ENCODE measurements around the gene CTNNA3. TPM values are rescaled to one million over a fixed set of nuclear protein-coding genes. Genes with fewer than 3 reads are reported as not detected.

CTNNA3 gene
- total RNA-seq, 2 donors from 2014 or later: 0.37 to 1.1 TPM

DNA sequence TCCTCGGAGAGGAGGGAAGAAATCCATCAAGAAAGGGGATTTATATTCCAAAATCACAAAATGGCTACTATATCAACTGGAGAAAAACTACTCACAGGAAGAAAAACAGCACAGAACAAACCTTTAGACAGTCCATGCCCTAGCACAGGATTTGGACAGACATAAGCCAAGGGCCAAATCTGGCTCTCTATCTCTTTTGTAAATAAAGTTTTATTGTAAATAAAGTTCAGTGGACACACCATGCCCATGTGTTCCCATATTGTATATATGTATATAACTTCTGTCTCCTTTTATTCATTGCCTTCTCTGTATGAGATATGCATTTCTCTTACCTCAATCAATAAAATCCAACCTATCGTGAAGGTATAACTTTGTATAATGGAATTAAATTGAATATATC is 1513.0 kb downstream of the CTNNA3 start:
- no peak for DNase-seq
- TF ChIP-seq, protein P1, sequence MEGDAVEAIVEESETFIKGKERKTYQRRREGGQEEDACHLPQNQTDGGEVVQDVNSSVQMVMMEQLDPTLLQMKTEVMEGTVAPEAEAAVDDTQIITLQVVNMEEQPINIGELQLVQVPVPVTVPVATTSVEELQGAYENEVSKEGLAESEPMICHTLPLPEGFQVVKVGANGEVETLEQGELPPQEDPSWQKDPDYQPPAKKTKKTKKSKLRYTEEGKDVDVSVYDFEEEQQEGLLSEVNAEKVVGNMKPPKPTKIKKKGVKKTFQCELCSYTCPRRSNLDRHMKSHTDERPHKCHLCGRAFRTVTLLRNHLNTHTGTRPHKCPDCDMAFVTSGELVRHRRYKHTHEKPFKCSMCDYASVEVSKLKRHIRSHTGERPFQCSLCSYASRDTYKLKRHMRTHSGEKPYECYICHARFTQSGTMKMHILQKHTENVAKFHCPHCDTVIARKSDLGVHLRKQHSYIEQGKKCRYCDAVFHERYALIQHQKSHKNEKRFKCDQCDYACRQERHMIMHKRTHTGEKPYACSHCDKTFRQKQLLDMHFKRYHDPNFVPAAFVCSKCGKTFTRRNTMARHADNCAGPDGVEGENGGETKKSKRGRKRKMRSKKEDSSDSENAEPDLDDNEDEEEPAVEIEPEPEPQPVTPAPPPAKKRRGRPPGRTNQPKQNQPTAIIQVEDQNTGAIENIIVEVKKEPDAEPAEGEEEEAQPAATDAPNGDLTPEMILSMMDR (IDR thresholded peaks at IDR 0.05): no peak
- Histone ChIP-seq H3K27ac (no peak overlapping the region), H3K27me3 (no peaks in the 10 kb centered on the region), H3K4me3 (no peak overlapping the region), H3K36me3 (no peaks in the 10 kb centered on the region), H3K9me3 (no peaks in the 10 kb centered on the region), H3K9ac (ENCODE audit: low read depth in 2 of 2, low read length in 2 of 2) (no peak overlapping the region), H3K4me1 (no peaks in the 10 kb centered on the region)
- intact Hi-C loops (cut with DNase I): no loop called here

DNA sequence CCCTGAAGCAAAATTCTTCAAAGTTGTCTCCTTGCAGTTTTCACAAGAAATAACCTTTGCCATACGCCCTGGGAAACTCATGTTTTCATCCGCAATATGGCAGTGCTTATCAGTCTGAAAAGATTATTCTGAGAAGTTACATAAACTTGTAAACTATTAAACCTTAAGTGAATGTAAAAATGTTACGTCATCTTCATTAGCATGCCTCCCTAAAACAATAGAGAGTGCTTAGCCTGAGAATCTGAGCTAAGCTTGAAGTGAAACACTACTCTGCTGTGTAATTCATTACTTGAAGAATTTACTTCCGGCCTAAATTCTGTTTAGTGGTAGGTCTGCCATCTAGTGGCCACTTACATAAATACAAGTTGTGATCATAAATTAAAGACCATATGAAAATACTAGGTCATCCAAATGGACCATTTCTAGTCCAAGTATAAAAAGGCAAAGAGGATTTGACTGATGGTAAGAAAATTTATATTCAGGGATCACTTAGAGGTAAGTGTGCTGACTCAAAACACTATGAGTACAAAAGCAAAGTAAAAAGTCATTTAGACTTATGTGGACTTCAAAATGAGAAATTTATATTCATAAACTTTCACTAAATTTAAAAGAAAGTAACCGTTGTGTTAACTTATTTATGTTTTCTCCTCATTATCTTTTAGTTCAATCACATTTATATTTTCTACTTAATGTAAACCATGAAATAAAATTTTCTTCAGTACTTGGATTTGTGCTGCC is 1515.2 kb downstream of the CTNNA3 start:
- intact Hi-C loops (cut with DNase I): no loop called here
- DNase-seq: peak; percentile 27
- TF ChIP-seq, protein P1 (IDR thresholded peaks at IDR 0.05): peak; percentile 64

DNA sequence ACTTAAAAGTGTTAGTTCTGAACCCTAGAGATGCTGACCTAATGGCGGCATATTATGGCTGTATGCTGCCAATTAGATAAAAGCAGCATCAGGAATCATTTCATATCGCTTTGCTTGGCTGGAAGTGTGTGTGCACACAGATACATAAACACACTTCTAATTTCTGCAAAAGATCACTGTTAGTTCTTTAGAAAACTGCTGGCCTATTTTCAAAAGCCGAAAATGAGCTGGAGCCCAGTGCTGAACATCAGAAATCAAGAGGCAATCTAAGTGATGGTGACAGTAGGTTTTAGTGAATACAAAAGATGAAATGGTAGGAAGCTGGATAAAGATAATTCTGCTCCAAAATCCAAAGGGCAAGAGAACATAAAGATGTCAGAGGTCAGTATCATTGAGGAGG is 1516.0 kb downstream of the CTNNA3 start:
- Histone ChIP-seq H3K36me3 (no peaks in the 10 kb centered on the region), H3K9ac (ENCODE audit: low read depth in 2 of 2, low read length in 2 of 2) (no peak overlapping the region), H3K9me3 (no peaks in the 10 kb centered on the region), H3K27ac (no peak overlapping the region), H3K27me3 (no peaks in the 10 kb centered on the region), H3K4me3 (no peak overlapping the region), H3K4me1 (no peaks in the 10 kb centered on the region)
- intact Hi-C loops (cut with DNase I): no loop called here
- no peak for DNase-seq
- TF ChIP-seq, protein P1 (IDR thresholded peaks at IDR 0.05): no peak

More for the DNA sequence above, 1515.2 kb downstream of the CTNNA3 start:
- Histone ChIP-seq H3K9me3 (no peaks in the 10 kb centered on the region), H3K36me3 (no peaks in the 10 kb centered on the region), H3K9ac (ENCODE audit: low read depth in 2 of 2, low read length in 2 of 2) (no peak overlapping the region), H3K4me3 (no peak overlapping the region), H3K27ac (no peak overlapping the region), H3K27me3 (no peaks in the 10 kb centered on the region), H3K4me1 (no peaks in the 10 kb centered on the region)

DNA sequence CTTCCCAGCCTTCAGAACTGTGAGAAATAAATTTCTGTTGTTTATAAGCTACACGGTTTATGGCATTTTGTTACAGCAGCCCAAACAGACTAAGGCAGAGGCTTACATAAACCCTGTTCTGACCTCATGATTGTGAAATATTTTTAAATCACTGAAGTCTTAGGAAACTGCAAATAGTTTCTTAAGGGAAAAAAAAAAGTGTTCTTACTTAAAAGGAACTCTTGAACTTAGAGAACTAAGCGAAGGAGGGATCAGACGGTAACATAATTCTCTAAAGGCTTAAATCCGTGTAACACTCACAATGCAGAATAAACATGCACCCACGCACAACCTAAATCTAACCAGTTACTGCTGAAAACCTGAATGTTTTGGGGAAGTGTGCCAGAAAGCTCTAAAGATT is 1519.2 kb downstream of the CTNNA3 start:
- H3K27ac ChIP-seq: no peak overlapping the region
- no peak overlapping the region for H3K9ac ChIP-seq (ENCODE audit: low read depth in 2 of 2, low read length in 2 of 2)
- H3K4me3 ChIP-seq: no peak overlapping the region
- intact Hi-C loops (cut with DNase I): no loop called here
- TF ChIP-seq, protein P1 (IDR thresholded peaks at IDR 0.05): no peak
- no peak for DNase-seq
- H3K27me3 ChIP-seq: no peaks in the 10 kb centered on the region
- H3K9me3 ChIP-seq: no peaks in the 10 kb centered on the region
- H3K36me3 ChIP-seq: no peaks in the 10 kb centered on the region
- H3K4me1 ChIP-seq: no peaks in the 10 kb centered on the region

DNA sequence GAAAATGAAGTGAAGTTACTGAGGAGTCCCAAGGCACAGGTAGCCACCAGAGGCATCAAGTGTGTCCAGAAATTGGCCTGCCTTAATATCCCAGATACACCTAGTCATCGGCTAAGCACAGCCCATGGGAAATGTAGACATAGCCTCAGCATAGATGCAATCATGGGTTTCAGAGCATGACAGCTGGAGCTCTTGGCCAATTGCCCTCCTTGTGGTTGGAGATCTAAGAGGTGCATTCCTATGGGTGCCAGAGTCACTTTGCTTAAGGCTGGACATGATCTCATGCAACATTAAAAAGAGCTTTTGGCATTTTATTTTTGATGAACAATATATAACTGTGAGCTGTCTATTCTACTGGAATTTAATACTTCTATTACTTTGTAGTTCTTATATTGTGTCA is 1528.2 kb downstream of the CTNNA3 start:
- Histone ChIP-seq H3K27me3 (no peaks in the 10 kb centered on the region), H3K4me3 (no peak overlapping the region), H3K27ac (no peak overlapping the region), H3K9ac (ENCODE audit: low read depth in 2 of 2, low read length in 2 of 2) (no peak overlapping the region), H3K9me3 (no peaks in the 10 kb centered on the region), H3K4me1 (no peaks in the 10 kb centered on the region), H3K36me3 (no peaks in the 10 kb centered on the region)
- DNase-seq: no peak
- intact Hi-C loops (cut with DNase I): no loop called here
- TF ChIP-seq, protein P1 (IDR thresholded peaks at IDR 0.05): no peak

Measured in colonic mucosa (tissue), 4 donors.